ENCODE results near the gene UST. TPM values are rescaled to one million over a fixed set of nuclear protein-coding genes. Genes with fewer than 3 reads are reported as not detected.

UST gene
- total and polyA plus RNA-seq, 9 of the 15 experiments (the other 6 are each of a cell fraction or from before 2014, with no cell fraction given), result 0.04 to 0.10 TPM; not detected in 7

GRCh38 chr6:148757944-148758480 is 11.2 kb downstream of the UST start:
- no peak for DNase-seq (ENCODE audit: extremely low read depth in 1 of 4, low spot score in 3 of 4)
- Histone ChIP-seq H3K4me2 (ENCODE audit: insufficient read depth, low read length) (no peak overlapping the region), H3K9me1 (ENCODE audit: control insufficient read depth, insufficient read depth, low read length) (no peaks in the 10 kb centered on the region), H3K27ac (ENCODE audit: extremely low read depth, low read depth, low read length) (no peak overlapping the region), H3K36me3 (ENCODE audit: control insufficient read depth, insufficient read depth, low read length) (no peaks in the 10 kb centered on the region), H3K79me2 (ENCODE audit: control insufficient read depth, insufficient read depth, low read length) (no peaks in the 10 kb centered on the region), H3K9ac (ENCODE audit: insufficient read depth in 1 of 2, low read depth in 2 of 2, low read length in 2 of 2) (no peak overlapping the region), H3K9me3 (replicated peaks; ENCODE audit: control insufficient read depth, insufficient read depth, low read depth, low read length) (no peaks in the 10 kb centered on the region), H3K4me3 (no peak overlapping the region), H3K27me3 (ENCODE audit: control insufficient read depth in 2 of 2, insufficient read depth in 2 of 2, low read length in 2 of 2) (peaks cover 16 to 22% of the 10 kb centered on the region in 2 experiments; a peak in 3 of 5 replicates), H2AFZ (ENCODE audit: low read depth, low read length) (no peak overlapping the region), H4K20me1 (replicated peaks; ENCODE audit: control insufficient read depth, insufficient read depth, low read length) (no peaks in the 10 kb centered on the region), H3K4me1 (replicated peaks in 1 of 2; ENCODE audit: control insufficient read depth in 2 of 2, insufficient read depth in 2 of 2, low read length in 2 of 2) (no peaks in the 10 kb centered on the region)
- FAIRE-seq, result no peak
- POLR2A ChIA-PET, result interaction anchor here (0.7 to 1.0 kb wide), 2 partner anchors 13 to 63 kb away, joined by 3 to 4 read pairs; no protein-coding TSS in a partner anchor
- in situ Hi-C loops (cut with MboI) (no loop called here), intact Hi-C loops (cut with micrococcal nuclease) (no loop called here)
- CTCF ChIA-PET (ENCODE audit: low intra/inter-chr PET ratio), result no interaction called here
- 0% methylated on average over 2 of the region's 2 CpGs for WGBS (ENCODE audit: insufficient coverage, low coverage, missing lambda C conversion rate)
- no peak for ATAC-seq
- no TSS peak for BruUV-seq (replicated peaks)
- TF ChIP-seq EP300 (IDR thresholded peaks at IDR 0.05; ENCODE audit: low read length), result no peak
- TF ChIP-seq MAX (CRISPR knock-in tag; IDR thresholded peaks at IDR 0.05), result no peak
- TF ChIP-seq BRD9 (IDR thresholded peaks at IDR 0.05; ENCODE audit: low read depth, partially characterized antibody), result no peak
- no peak for TF ChIP-seq CXXC5 (CRISPR knock-in tag; IDR thresholded peaks at IDR 0.05)
- TF ChIP-seq, protein P1, sequence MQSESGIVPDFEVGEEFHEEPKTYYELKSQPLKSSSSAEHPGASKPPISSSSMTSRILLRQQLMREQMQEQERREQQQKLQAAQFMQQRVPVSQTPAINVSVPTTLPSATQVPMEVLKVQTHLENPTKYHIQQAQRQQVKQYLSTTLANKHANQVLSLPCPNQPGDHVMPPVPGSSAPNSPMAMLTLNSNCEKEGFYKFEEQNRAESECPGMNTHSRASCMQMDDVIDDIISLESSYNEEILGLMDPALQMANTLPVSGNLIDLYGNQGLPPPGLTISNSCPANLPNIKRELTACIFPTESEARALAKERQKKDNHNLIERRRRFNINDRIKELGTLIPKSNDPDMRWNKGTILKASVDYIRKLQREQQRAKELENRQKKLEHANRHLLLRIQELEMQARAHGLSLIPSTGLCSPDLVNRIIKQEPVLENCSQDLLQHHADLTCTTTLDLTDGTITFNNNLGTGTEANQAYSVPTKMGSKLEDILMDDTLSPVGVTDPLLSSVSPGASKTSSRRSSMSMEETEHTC (IDR thresholded peaks at IDR 0.05), result no peak
- no peak for TF ChIP-seq SOX6 (IDR thresholded peaks at IDR 0.05)
- no peak for TF ChIP-seq PRPF4 (IDR thresholded peaks at IDR 0.05; ENCODE audit: insufficient read depth, low read depth, low read length, poor library complexity, severe bottlenecking)
- no peak for TF ChIP-seq NR2C2 (CRISPR knock-in tag; IDR thresholded peaks at IDR 0.05)
- no peak for TF ChIP-seq NR2C2 (tag; IDR thresholded peaks at IDR 0.05)
- TF ChIP-seq MAFK (IDR thresholded peaks at IDR 0.05; ENCODE audit: low read length), result no peak
- TF ChIP-seq, protein P2, sequence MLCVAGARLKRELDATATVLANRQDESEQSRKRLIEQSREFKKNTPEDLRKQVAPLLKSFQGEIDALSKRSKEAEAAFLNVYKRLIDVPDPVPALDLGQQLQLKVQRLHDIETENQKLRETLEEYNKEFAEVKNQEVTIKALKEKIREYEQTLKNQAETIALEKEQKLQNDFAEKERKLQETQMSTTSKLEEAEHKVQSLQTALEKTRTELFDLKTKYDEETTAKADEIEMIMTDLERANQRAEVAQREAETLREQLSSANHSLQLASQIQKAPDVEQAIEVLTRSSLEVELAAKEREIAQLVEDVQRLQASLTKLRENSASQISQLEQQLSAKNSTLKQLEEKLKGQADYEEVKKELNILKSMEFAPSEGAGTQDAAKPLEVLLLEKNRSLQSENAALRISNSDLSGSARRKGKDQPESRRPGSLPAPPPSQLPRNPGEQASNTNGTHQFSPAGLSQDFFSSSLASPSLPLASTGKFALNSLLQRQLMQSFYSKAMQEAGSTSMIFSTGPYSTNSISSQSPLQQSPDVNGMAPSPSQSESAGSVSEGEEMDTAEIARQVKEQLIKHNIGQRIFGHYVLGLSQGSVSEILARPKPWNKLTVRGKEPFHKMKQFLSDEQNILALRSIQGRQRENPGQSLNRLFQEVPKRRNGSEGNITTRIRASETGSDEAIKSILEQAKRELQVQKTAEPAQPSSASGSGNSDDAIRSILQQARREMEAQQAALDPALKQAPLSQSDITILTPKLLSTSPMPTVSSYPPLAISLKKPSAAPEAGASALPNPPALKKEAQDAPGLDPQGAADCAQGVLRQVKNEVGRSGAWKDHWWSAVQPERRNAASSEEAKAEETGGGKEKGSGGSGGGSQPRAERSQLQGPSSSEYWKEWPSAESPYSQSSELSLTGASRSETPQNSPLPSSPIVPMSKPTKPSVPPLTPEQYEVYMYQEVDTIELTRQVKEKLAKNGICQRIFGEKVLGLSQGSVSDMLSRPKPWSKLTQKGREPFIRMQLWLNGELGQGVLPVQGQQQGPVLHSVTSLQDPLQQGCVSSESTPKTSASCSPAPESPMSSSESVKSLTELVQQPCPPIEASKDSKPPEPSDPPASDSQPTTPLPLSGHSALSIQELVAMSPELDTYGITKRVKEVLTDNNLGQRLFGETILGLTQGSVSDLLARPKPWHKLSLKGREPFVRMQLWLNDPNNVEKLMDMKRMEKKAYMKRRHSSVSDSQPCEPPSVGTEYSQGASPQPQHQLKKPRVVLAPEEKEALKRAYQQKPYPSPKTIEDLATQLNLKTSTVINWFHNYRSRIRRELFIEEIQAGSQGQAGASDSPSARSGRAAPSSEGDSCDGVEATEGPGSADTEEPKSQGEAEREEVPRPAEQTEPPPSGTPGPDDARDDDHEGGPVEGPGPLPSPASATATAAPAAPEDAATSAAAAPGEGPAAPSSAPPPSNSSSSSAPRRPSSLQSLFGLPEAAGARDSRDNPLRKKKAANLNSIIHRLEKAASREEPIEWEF (CRISPR knock-in tag; IDR thresholded peaks at IDR 0.05), result no peak
